Measurements from ENCODE around the gene CNKSR3. TPM values are rescaled to one million over a fixed set of nuclear protein-coding genes. Genes with fewer than 3 reads are reported as not detected.

Gene CNKSR3
- total and polyA plus RNA-seq, 2 of the 8 experiments (the other 6 are each of a cell fraction or from before 2014, with no cell fraction given), result 1.2 to 6.2 TPM

GRCh38 chr6:154433477-154434241 is 76.8 kb downstream of the CNKSR3 start (continued):
- no peak for TF ChIP-seq CTCF (IDR thresholded peaks at IDR 0.05; ENCODE audit: control extremely low read depth in 1 of 3, insufficient read depth in 1 of 3, low read depth in 1 of 3, low read length in 3 of 3)
- TF ChIP-seq ASH2L (IDR thresholded peaks at IDR 0.05; ENCODE audit: low read length), result no peak
- TF ChIP-seq NANOG (IDR thresholded peaks at IDR 0.05; ENCODE audit: insufficient read depth, low read depth, low read length, poor library complexity, severe bottlenecking), result no peak
